ENCODE measurements around the gene RASD1.

RASD1 gene

GRCh38 chr17:17537311-17538099 is 41.3 kb upstream of the RASD1 start:
- Histone ChIP-seq H3K4me3 (ENCODE audit: low read length in 2 of 2) (no peak overlapping the region), H3K4me1 (ENCODE audit: control insufficient read depth, insufficient read depth, low read length) (peaks cover 10% of the 10 kb centered on the region), H3K9me3 (ENCODE audit: control insufficient read depth in 2 of 2, low read length in 2 of 2) (no peaks in the 10 kb centered on the region), H3K9ac (ENCODE audit: low read length in 2 of 2) (no peak overlapping the region), H3K27me3 (ENCODE audit: control insufficient read depth in 1 of 2, insufficient read depth in 2 of 2, low read length in 2 of 2) (no peaks in the 10 kb centered on the region), H3K27ac (ENCODE audit: low read length) (no peak overlapping the region), H3K36me3 (ENCODE audit: control insufficient read depth in 2 of 2, insufficient read depth in 2 of 2, low read length in 2 of 2) (no peaks in the 10 kb centered on the region)

GRCh38 chr17:17536702-17537101 is 40.5 kb upstream of the RASD1 start:
- H3K36me3 ChIP-seq (ENCODE audit: control insufficient read depth in 2 of 2, insufficient read depth in 2 of 2, low read length in 2 of 2): no peaks in the 10 kb centered on the region

GRCh38 chr17:17535957-17536356 is 39.8 kb upstream of the RASD1 start:
- peaks cover 10% of the 10 kb centered on the region for H3K4me1 ChIP-seq (ENCODE audit: control insufficient read depth, insufficient read depth, low read length)
- H3K9ac ChIP-seq (ENCODE audit: low read length in 2 of 2): peak overlapping the region in 1 of 2 donors; percentile 42
- no peaks in the 10 kb centered on the region for H3K27me3 ChIP-seq (ENCODE audit: control insufficient read depth in 1 of 2, insufficient read depth in 2 of 2, low read length in 2 of 2)
- peaks cover 0 to 2% of the 10 kb centered on the region in 2 donors for H3K9me3 ChIP-seq (ENCODE audit: control insufficient read depth in 2 of 2, low read length in 2 of 2)
- H3K27ac ChIP-seq (ENCODE audit: low read length): peak overlapping the region; percentile 60
- peak overlapping the region in 1 of 2 donors; percentile 8 for H3K4me3 ChIP-seq (ENCODE audit: low read length in 2 of 2)
- no peaks in the 10 kb centered on the region for H3K36me3 ChIP-seq (ENCODE audit: control insufficient read depth in 2 of 2, insufficient read depth in 2 of 2, low read length in 2 of 2)

More at GRCh38 chr17:17536702-17537101, 40.5 kb upstream of the RASD1 start:
- Histone ChIP-seq H3K4me1 (ENCODE audit: control insufficient read depth, insufficient read depth, low read length) (peaks cover 10% of the 10 kb centered on the region), H3K27ac (ENCODE audit: low read length) (peak overlapping the region; percentile 60), H3K9me3 (ENCODE audit: control insufficient read depth in 2 of 2, low read length in 2 of 2) (peaks cover 0 to 2% of the 10 kb centered on the region in 2 donors), H3K9ac (ENCODE audit: low read length in 2 of 2) (no peak overlapping the region), H3K27me3 (ENCODE audit: control insufficient read depth in 1 of 2, insufficient read depth in 2 of 2, low read length in 2 of 2) (no peaks in the 10 kb centered on the region), H3K4me3 (ENCODE audit: low read length in 2 of 2) (no peak overlapping the region)

GRCh38 chr17:17533901-17534441 is 37.8 kb upstream of the RASD1 start:
- H3K9me3 ChIP-seq (ENCODE audit: control insufficient read depth in 2 of 2, low read length in 2 of 2): peaks cover 0 to 2% of the 10 kb centered on the region in 2 donors
- no peak overlapping the region for H3K9ac ChIP-seq (ENCODE audit: low read length in 2 of 2)
- H3K27me3 ChIP-seq (ENCODE audit: control insufficient read depth in 1 of 2, insufficient read depth in 2 of 2, low read length in 2 of 2): no peaks in the 10 kb centered on the region
- no peak overlapping the region for H3K27ac ChIP-seq (ENCODE audit: low read length)
- H3K36me3 ChIP-seq (ENCODE audit: control insufficient read depth in 2 of 2, insufficient read depth in 2 of 2, low read length in 2 of 2): no peaks in the 10 kb centered on the region
- H3K4me3 ChIP-seq (ENCODE audit: low read length in 2 of 2): no peak overlapping the region
- H3K4me1 ChIP-seq (ENCODE audit: control insufficient read depth, insufficient read depth, low read length): peaks cover 10% of the 10 kb centered on the region

GRCh38 chr17:17532991-17533390 is 36.8 kb upstream of the RASD1 start:
- Histone ChIP-seq H3K27me3 (ENCODE audit: control insufficient read depth in 1 of 2, insufficient read depth in 2 of 2, low read length in 2 of 2) (no peaks in the 10 kb centered on the region), H3K36me3 (ENCODE audit: control insufficient read depth in 2 of 2, insufficient read depth in 2 of 2, low read length in 2 of 2) (no peaks in the 10 kb centered on the region), H3K9me3 (ENCODE audit: control insufficient read depth in 2 of 2, low read length in 2 of 2) (peaks cover 0 to 2% of the 10 kb centered on the region in 2 donors), H3K4me3 (ENCODE audit: low read length in 2 of 2) (no peak overlapping the region), H3K27ac (ENCODE audit: low read length) (no peak overlapping the region), H3K4me1 (ENCODE audit: control insufficient read depth, insufficient read depth, low read length) (peaks cover 11% of the 10 kb centered on the region), H3K9ac (ENCODE audit: low read length in 2 of 2) (no peak overlapping the region)

GRCh38 chr17:17531156-17531555 is 35.0 kb upstream of the RASD1 start:
- H3K4me3 ChIP-seq (ENCODE audit: low read length in 2 of 2): no peak overlapping the region
- H3K9me3 ChIP-seq (ENCODE audit: control insufficient read depth in 2 of 2, low read length in 2 of 2): peaks cover 0 to 2% of the 10 kb centered on the region in 2 donors
- H3K4me1 ChIP-seq (ENCODE audit: control insufficient read depth, insufficient read depth, low read length): peaks cover 21% of the 10 kb centered on the region
- no peak overlapping the region for H3K9ac ChIP-seq (ENCODE audit: low read length in 2 of 2)
- no peak overlapping the region for H3K27ac ChIP-seq (ENCODE audit: low read length)
- H3K27me3 ChIP-seq (ENCODE audit: control insufficient read depth in 1 of 2, insufficient read depth in 2 of 2, low read length in 2 of 2): no peaks in the 10 kb centered on the region
- no peaks in the 10 kb centered on the region for H3K36me3 ChIP-seq (ENCODE audit: control insufficient read depth in 2 of 2, insufficient read depth in 2 of 2, low read length in 2 of 2)

- Histone ChIP-seq H3K4me1 (ENCODE audit: control insufficient read depth, insufficient read depth, low read length) (peaks cover 17% of the 10 kb centered on the region), H3K9me3 (ENCODE audit: control insufficient read depth in 2 of 2, low read length in 2 of 2) (peaks cover 0 to 2% of the 10 kb centered on the region in 2 donors), H3K9ac (ENCODE audit: low read length in 2 of 2) (no peak overlapping the region), H3K36me3 (ENCODE audit: control insufficient read depth in 2 of 2, insufficient read depth in 2 of 2, low read length in 2 of 2) (no peaks in the 10 kb centered on the region), H3K4me3 (ENCODE audit: low read length in 2 of 2) (no peak overlapping the region), H3K27me3 (ENCODE audit: control insufficient read depth in 1 of 2, insufficient read depth in 2 of 2, low read length in 2 of 2) (no peaks in the 10 kb centered on the region), H3K27ac (ENCODE audit: low read length) (no peak overlapping the region)
Measured at GRCh38 chr17:17528696-17529652, 32.8 kb upstream of the RASD1 start.

- H3K27ac ChIP-seq (ENCODE audit: low read length): no peak overlapping the region
- no peak overlapping the region for H3K9ac ChIP-seq (ENCODE audit: low read length in 2 of 2)
- peaks cover 0 to 2% of the 10 kb centered on the region in 2 donors for H3K9me3 ChIP-seq (ENCODE audit: control insufficient read depth in 2 of 2, low read length in 2 of 2)
- peaks cover 17% of the 10 kb centered on the region for H3K4me1 ChIP-seq (ENCODE audit: control insufficient read depth, insufficient read depth, low read length)
- no peaks in the 10 kb centered on the region for H3K36me3 ChIP-seq (ENCODE audit: control insufficient read depth in 2 of 2, insufficient read depth in 2 of 2, low read length in 2 of 2)
- H3K4me3 ChIP-seq (ENCODE audit: low read length in 2 of 2): no peak overlapping the region
- no peaks in the 10 kb centered on the region for H3K27me3 ChIP-seq (ENCODE audit: control insufficient read depth in 1 of 2, insufficient read depth in 2 of 2, low read length in 2 of 2)
Measured at GRCh38 chr17:17527956-17528500, 31.8 kb upstream of the RASD1 start.

- no peak overlapping the region for H3K9ac ChIP-seq (ENCODE audit: low read length in 2 of 2)
- H3K9me3 ChIP-seq (ENCODE audit: control insufficient read depth in 2 of 2, low read length in 2 of 2): peaks cover 0 to 2% of the 10 kb centered on the region in 2 donors
- no peak overlapping the region for H3K27ac ChIP-seq (ENCODE audit: low read length)
- no peak overlapping the region for H3K4me3 ChIP-seq (ENCODE audit: low read length in 2 of 2)
- H3K36me3 ChIP-seq (ENCODE audit: control insufficient read depth in 2 of 2, insufficient read depth in 2 of 2, low read length in 2 of 2): no peaks in the 10 kb centered on the region
- no peaks in the 10 kb centered on the region for H3K27me3 ChIP-seq (ENCODE audit: control insufficient read depth in 1 of 2, insufficient read depth in 2 of 2, low read length in 2 of 2)
- H3K4me1 ChIP-seq (ENCODE audit: control insufficient read depth, insufficient read depth, low read length): peaks cover 17% of the 10 kb centered on the region
Measured at GRCh38 chr17:17527534-17527933, 31.3 kb upstream of the RASD1 start.

GRCh38 chr17:17526369-17526768 is 30.2 kb upstream of the RASD1 start:
- peaks cover 17% of the 10 kb centered on the region for H3K4me1 ChIP-seq (ENCODE audit: control insufficient read depth, insufficient read depth, low read length)
- no peak overlapping the region for H3K27ac ChIP-seq (ENCODE audit: low read length)
- no peaks in the 10 kb centered on the region for H3K36me3 ChIP-seq (ENCODE audit: control insufficient read depth in 2 of 2, insufficient read depth in 2 of 2, low read length in 2 of 2)
- no peaks in the 10 kb centered on the region for H3K27me3 ChIP-seq (ENCODE audit: control insufficient read depth in 1 of 2, insufficient read depth in 2 of 2, low read length in 2 of 2)
- H3K4me3 ChIP-seq (ENCODE audit: low read length in 2 of 2): peak overlapping the region in 1 of 2 donors; percentile 40
- peak overlapping the region in 1 of 2 donors; percentile 29 for H3K9ac ChIP-seq (ENCODE audit: low read length in 2 of 2)
- no peaks in the 10 kb centered on the region for H3K9me3 ChIP-seq (ENCODE audit: control insufficient read depth in 2 of 2, low read length in 2 of 2)
